Right ventricle myocardium superior (tissue), 1 donor: ENCODE measurements around the gene TDG. TPM values are rescaled to one million over a fixed set of nuclear protein-coding genes. Genes with fewer than 3 reads are reported as not detected.

Source experiments
- ATAC-seq: fragments of 200-7000 bp; cut with Tn5 transposase; one replicate; pipeline ENCODE4 v1.9.1; 2020; ENCODE audit warnings: mild to moderate bottlenecking; ENCODE audit not compliant: poor library complexity
- DNase-seq: peaks from one replicate; pipeline ENCODE4 v3.0.0-alpha.2; 2020
- intact Hi-C: fragments of 100-400 bp; cut with DNase I; formaldehyde crosslinking; loops from one replicate; pipeline ENCODE4 v1.11.2; 2022
- long read RNA-seq: library from polyadenylated mRNA; unstranded; transcript quantifications from one replicate; pipeline ENCODE4 v2.0.0, GENCODE V29; 2021
- total RNA-seq: library from RNA; stranded (reverse); fragmentation: NEBNext Ultra II Directional; extraction: Animal tissue kit (Norgen Biotek cat#: 25700); gene quantifications from one replicate; pipeline ENCODE4 v1.2.1, GENCODE V29; 2021
- donor health status: DM: no; HTN: yes; CAD: no; lungs with severe emphysema.

Gene TDG
- 10.2 TPM for total RNA-seq
- long read RNA-seq, transcript TDG-202 (10 exons, 3,251 nt): major isoform, 12 of 14 reads
- long read RNA-seq, partial matches to known transcripts: 1 of 14 reads
- long read RNA-seq, other reads (novel, unspliced or antisense): 1 of 14 reads

- ATAC-seq (peak; percentile 99), DNase-seq (peak; percentile 98)
- intact Hi-C loops: loop anchor here (5.0 to 10.0 kb wide), 2 partner anchors 99 to 141 kb away; partner anchors contain the start of gene HCFC2
Observed at GRCh38 chr12:103965590-103966504, at the start of gene TDG. Gene TDG, plus strand, starts transcription at chr12:103965872. Its CDS starts 166 bp downstream, at chr12:103966038.

- no peak for ATAC-seq
Observed at GRCh38 chr12:103917873-103918272, 47.8 kb upstream of the TDG start.

GRCh38 chr12:103924761-103925641, 40.7 kb upstream of the TDG start:
- DNase-seq: no peak
- intact Hi-C loops: no loop called here
- ATAC-seq: no peak

More at GRCh38 chr12:103917873-103918272, 47.8 kb upstream of the TDG start:
- no peak for DNase-seq
- intact Hi-C loops: no loop called here

GRCh38 chr12:103928682-103929045, 37.0 kb upstream of the TDG start:
- intact Hi-C loops: no loop called here
- DNase-seq (peak; percentile 37), ATAC-seq (no peak)

GRCh38 chr12:103929046-103929783, 36.5 kb upstream of the TDG start:
- DNase-seq (peak; percentile 88), ATAC-seq (peak; percentile 70)
- intact Hi-C loops: no loop called here

- DNase-seq (no peak), ATAC-seq (no peak)
- intact Hi-C loops: no loop called here
Observed at GRCh38 chr12:103929784-103930033, 36.0 kb upstream of the TDG start.

GRCh38 chr12:103930034-103930786, 35.5 kb upstream of the TDG start, which contains the start of gene HSP90B1:
Gene HSP90B1, plus strand, starts transcription at chr12:103930410. Its CDS starts 106 bp downstream, at chr12:103930516.
- DNase-seq (peak; percentile 99), ATAC-seq (peak; percentile 92)
- intact Hi-C loops: no loop called here

- intact Hi-C loops: no loop called here
- peak; percentile 59 for DNase-seq
- peak; percentile 38 for ATAC-seq
Observed at GRCh38 chr12:103930787-103931735, 34.6 kb upstream of the TDG start.

- no peak for ATAC-seq
- intact Hi-C loops: no loop called here
- no peak for DNase-seq
Observed at GRCh38 chr12:103933237-103933636, 32.4 kb upstream of the TDG start.

- intact Hi-C loops: no loop called here
- DNase-seq (no peak), ATAC-seq (no peak)
Observed at GRCh38 chr12:103936679-103937078, 29.0 kb upstream of the TDG start.

- ATAC-seq (no peak), DNase-seq (no peak)
- intact Hi-C loops: no loop called here
Observed at GRCh38 chr12:103944964-103945363, 20.7 kb upstream of the TDG start.

GRCh38 chr12:103947871-103948555, 17.7 kb upstream of the TDG start:
- intact Hi-C loops: no loop called here
- no peak for ATAC-seq
- no peak for DNase-seq

GRCh38 chr12:103948746-103949406, 16.8 kb upstream of the TDG start:
- intact Hi-C loops: no loop called here
- DNase-seq: no peak
- no peak for ATAC-seq

- DNase-seq (no peak), ATAC-seq (no peak)
- intact Hi-C loops: no loop called here
Observed at GRCh38 chr12:103952497-103952896, 13.2 kb upstream of the TDG start.

GRCh38 chr12:103955811-103956508, 9.7 kb upstream of the TDG start:
- ATAC-seq (no peak), DNase-seq (no peak)
- intact Hi-C loops: no loop called here
